Choroid plexus epithelial cell (primary cell): Measurements from ENCODE around the gene VIPR2.

Source experiments
- DNase-seq: peaks from one replicate; pipeline ENCODE4 v3.0.0-alpha.2; 2010; ENCODE audit warnings: low read depth
- H3K4me3 ChIP-seq: 2 replicates; pipeline ENCODE4 v1.5.1; 2011; ENCODE audit warnings: low read depth, mild to moderate bottlenecking, control low read depth, low read length, moderate library complexity
- TF ChIP-seq, protein P1 (sequence below): conservative IDR thresholded peaks from 2 replicates; pipeline ENCODE4 v1.5.1; 2011; ENCODE audit warnings: low read depth, mild to moderate bottlenecking, control low read depth, inconsistent platforms, low read length, moderate library complexity

Gene VIPR2

DNA sequence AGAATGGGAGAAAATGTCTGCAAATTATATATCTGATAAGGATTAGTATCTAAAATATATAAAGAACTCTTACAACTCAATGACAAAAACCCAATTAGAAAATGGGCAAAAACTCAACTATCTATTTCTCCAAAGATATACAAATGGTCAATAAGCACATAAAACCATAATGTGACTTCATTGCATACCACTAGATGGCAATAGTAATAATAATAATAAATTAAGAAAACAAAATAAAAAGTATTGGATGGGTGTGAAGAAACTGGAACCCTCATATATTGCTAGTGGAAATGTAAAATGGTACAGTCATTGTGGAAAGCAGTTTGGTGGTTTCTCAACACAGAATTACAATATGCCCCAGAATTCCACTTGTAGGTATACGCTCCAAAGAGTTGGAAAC is 98.8 kb downstream of the VIPR2 start:
- no peak overlapping the region for H3K4me3 ChIP-seq
- TF ChIP-seq, protein P1, sequence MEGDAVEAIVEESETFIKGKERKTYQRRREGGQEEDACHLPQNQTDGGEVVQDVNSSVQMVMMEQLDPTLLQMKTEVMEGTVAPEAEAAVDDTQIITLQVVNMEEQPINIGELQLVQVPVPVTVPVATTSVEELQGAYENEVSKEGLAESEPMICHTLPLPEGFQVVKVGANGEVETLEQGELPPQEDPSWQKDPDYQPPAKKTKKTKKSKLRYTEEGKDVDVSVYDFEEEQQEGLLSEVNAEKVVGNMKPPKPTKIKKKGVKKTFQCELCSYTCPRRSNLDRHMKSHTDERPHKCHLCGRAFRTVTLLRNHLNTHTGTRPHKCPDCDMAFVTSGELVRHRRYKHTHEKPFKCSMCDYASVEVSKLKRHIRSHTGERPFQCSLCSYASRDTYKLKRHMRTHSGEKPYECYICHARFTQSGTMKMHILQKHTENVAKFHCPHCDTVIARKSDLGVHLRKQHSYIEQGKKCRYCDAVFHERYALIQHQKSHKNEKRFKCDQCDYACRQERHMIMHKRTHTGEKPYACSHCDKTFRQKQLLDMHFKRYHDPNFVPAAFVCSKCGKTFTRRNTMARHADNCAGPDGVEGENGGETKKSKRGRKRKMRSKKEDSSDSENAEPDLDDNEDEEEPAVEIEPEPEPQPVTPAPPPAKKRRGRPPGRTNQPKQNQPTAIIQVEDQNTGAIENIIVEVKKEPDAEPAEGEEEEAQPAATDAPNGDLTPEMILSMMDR: no peak
- no peak for DNase-seq

DNA sequence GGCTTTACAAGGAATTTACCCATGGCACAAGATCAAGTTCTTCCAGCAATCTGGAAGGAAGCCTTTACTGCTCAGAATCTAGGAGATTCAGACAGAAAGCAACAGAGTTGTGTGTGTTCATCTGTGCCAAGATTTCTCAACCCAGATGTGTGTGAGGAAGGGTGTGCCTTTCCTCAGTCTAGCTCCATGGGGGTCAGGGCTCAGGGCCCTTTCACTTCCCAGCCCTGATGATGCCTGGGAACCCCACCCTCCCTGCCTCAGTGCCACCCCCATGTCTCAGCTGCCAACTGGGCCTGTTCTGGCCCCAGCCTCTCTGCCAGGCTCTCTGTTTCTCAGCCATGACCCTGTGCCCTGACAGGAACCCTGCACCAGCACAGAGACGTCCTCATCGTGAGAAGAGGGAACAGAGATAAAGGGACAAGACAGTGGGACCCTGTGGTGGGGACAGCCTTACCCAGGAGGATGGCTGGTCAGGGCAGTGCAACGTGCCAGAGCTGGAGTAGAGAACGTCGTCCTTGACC is 102.0 kb downstream of the VIPR2 start:
- no peak for DNase-seq
- no peak overlapping the region for H3K4me3 ChIP-seq
- TF ChIP-seq, protein P1: no peak

DNA sequence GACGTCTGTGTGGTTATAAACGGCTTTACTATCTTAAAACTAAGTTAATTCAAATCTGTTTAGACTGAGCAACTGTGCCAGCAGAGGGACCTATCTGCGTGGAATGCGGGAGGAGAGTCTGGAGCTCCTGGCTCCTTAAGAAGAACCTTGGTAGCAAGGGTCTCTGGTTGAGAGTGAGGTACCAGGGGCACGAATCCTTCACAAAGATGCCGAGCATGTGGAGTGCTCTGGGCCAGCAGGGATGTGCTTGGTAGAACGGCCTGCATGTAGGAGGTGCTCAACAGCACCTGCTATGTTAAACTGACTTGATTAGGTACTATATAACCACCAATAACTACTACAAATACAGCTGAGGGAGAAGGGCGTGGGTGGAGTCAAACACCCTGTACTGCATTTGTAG is 102.6 kb downstream of the VIPR2 start:
- TF ChIP-seq, protein P1: no peak
- no peak for DNase-seq
- no peak overlapping the region for H3K4me3 ChIP-seq

DNA sequence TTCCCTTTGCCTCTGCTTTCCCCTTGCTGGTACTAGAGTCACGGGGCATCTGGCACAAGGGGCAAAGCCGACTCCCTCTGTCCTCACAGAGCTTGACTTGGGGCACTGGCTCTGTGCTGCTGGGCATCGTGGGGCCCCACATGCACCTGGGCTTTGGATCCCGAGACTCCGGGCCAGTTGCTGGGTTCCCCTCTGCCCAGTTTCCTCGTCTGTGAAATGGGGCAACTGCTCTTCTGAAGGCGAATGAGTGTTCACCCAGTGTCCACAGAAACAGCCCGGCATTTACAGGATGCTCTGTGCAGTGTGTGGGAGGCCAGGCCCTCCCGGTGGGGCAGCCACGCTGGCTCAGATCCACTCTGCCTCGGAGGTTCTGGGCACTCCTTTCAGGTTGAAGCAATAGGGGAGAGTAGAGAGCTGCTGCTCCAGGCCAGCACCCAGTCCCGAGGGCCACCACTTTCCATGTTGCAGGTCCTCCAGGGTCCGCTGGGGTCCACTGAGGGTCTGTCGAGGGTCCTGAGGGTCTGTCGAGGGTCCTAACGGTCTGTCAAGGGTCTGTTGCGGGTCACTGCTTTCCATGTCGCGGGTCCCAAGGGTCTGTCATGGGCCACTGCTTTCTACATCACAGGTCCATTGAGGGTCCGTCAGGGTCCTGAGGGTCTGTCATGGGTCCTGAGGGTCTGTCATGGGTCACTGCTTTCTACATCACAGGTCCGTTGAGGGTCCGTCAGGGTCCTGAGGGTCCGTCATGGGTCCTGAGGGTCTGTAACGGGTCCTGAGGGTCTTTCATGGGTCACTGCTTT is 103.6 kb downstream of the VIPR2 start:
- DNase-seq: no peak
- TF ChIP-seq, protein P1: no peak
- H3K4me3 ChIP-seq: no peak overlapping the region

DNA sequence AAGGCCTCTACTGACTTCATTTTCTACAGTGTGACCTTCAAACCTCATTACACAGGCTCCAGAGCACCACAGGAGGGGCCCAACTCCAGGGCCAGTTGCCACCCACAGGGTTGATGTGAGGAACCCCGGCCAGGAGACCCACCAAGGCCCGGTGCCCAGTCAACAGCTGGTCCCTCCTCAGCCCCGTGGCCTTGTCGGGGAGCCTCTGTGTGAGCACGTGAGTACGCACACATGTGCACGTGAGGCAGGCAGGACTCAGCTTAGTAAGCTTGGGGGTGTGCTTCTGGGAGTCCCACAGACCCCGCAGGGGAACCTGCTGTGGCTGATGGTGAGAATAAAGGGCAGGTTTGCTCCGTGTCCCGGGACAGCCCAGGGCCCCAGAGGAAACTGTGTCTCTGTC is 104.5 kb downstream of the VIPR2 start:
- DNase-seq: no peak
- TF ChIP-seq, protein P1: no peak
- no peak overlapping the region for H3K4me3 ChIP-seq

DNA sequence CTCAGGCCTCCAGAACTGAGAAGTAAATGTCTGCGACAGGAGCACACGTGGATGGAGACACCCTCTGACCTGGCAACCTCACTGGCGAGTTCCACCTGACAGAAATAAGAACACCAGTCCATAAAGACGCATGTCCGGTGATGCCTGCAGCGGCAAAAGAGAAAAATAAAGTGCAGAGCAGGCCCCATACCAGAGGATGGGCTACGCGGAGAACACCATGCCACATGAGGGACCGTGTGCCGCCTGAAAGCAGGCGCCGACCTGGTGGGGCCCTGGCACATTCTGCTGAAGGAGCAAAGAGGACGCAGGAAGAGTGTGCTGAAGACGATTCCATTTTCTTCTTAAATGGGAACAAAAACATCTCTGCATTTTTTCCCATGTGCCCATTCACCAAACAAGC is 105.0 kb downstream of the VIPR2 start:
- TF ChIP-seq, protein P1: no peak
- no peak for DNase-seq
- H3K4me3 ChIP-seq: no peak overlapping the region

DNA sequence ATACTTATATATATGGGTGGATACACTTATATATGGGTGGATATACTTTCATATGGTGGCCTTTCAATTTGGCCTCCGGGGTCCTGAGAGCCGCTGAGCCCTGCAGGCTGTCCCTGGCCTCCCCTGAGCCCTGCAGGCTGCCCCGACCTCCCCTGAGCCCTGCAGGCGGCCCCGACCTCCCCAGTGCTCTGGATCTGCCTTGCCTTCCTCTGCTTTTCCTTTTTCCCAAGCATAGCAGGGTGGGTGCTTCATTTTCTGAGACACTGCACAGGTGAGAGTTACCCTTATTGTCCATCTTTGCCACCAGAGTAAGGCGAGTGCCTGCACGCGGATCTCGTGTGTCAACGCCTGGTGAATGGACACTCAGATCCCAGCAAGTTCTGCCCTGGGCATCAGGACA is 106.6 kb downstream of the VIPR2 start:
- H3K4me3 ChIP-seq: no peak overlapping the region
- DNase-seq: no peak
- TF ChIP-seq, protein P1: no peak
